ENCODE measurements around the gene DOCK10. TPM values are rescaled to one million over a fixed set of nuclear protein-coding genes. Genes with fewer than 3 reads are reported as not detected.

The DOCK10 gene
- total and polyA plus RNA-seq, 2 experiments from 2014 or later: 1.1 to 3.2 TPM

DNA sequence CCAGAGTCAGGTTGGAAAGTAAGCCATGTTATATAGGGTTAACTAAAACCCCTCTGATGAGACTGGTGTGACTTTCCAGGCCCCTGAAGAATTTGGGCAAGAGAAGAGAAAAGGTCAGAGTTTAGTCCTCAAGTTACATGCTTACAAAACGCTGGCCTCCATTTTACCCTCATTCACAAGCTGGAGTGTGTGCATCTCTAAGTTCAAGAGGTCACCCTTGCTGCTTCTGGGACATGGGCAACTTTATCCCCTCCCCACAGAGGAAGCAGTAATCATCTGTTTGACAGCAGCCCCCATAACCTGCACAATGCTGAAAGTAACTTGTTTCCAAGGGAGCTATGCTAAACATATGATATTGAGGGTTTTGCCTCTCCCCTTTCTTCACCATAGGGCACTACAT is 240.9 kb downstream of the DOCK10 start:
- 19% methylated on average over 1 of the region's 1 CpG for WGBS (ENCODE audit: low lambda C conversion rate, missing lambda C conversion rate)
- Histone ChIP-seq H3K79me2 (no peaks in the 10 kb centered on the region), H4K20me1 (ENCODE audit: insufficient read depth, poor library complexity, severe bottlenecking) (no peaks in the 10 kb centered on the region), H3K9me3 (ENCODE audit: low read depth) (no peaks in the 10 kb centered on the region), H3K4me2 (no peak overlapping the region), H3K27ac (no peak overlapping the region), H2AFZ (no peak overlapping the region), H3K4me3 (no peak overlapping the region), H3K36me3 (replicated peaks; ENCODE audit: insufficient read depth, low read depth) (no peaks in the 10 kb centered on the region), H3K27me3 (no peaks in the 10 kb centered on the region), H3K9me2 (replicated peaks; ENCODE audit: insufficient read depth) (no peaks in the 10 kb centered on the region), H3K4me1 (ENCODE audit: insufficient read depth) (no peaks in the 10 kb centered on the region)
- no peak for DNase-seq (ENCODE audit: low spot score)
- TF ChIP-seq, protein P1, sequence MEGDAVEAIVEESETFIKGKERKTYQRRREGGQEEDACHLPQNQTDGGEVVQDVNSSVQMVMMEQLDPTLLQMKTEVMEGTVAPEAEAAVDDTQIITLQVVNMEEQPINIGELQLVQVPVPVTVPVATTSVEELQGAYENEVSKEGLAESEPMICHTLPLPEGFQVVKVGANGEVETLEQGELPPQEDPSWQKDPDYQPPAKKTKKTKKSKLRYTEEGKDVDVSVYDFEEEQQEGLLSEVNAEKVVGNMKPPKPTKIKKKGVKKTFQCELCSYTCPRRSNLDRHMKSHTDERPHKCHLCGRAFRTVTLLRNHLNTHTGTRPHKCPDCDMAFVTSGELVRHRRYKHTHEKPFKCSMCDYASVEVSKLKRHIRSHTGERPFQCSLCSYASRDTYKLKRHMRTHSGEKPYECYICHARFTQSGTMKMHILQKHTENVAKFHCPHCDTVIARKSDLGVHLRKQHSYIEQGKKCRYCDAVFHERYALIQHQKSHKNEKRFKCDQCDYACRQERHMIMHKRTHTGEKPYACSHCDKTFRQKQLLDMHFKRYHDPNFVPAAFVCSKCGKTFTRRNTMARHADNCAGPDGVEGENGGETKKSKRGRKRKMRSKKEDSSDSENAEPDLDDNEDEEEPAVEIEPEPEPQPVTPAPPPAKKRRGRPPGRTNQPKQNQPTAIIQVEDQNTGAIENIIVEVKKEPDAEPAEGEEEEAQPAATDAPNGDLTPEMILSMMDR (IDR thresholded peaks at IDR 0.05; ENCODE audit: poor library complexity): no peak
- TF ChIP-seq EZH2phosphoT487 (IDR thresholded peaks at IDR 0.05; ENCODE audit: low read depth, severe bottlenecking, unreplicated experiment) (no peak), EZH2 (IDR thresholded peaks at IDR 0.05; ENCODE audit: borderline replicate concordance) (no peak)

DNA sequence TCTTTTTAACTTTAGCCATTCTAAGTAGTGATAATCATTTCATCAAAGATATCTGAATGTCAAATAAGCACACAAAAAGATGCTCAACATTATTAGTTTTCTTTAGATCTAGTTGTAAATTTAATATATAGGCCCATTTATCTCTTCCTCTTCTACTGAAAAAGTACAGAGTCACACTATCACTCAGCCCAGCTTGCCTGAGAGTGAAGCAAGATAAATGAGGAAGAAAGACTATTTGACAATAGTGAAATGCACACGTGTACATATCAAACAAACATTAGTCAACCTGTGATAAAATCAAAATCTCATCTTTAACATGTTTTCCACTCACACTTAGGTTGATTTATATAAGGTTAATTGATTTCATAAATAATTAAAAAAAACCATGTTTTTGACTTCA is 242.6 kb downstream of the DOCK10 start:
- no peaks in the 10 kb centered on the region for H4K20me1 ChIP-seq (ENCODE audit: insufficient read depth, poor library complexity, severe bottlenecking)
- no peaks in the 10 kb centered on the region for H3K36me3 ChIP-seq (replicated peaks; ENCODE audit: insufficient read depth, low read depth)
- no peak overlapping the region for H2AFZ ChIP-seq
- no peak for DNase-seq (ENCODE audit: low spot score)
- H3K9me2 ChIP-seq (replicated peaks; ENCODE audit: insufficient read depth): no peaks in the 10 kb centered on the region
- TF ChIP-seq EZH2phosphoT487 (IDR thresholded peaks at IDR 0.05; ENCODE audit: low read depth, severe bottlenecking, unreplicated experiment) (no peak), EZH2 (IDR thresholded peaks at IDR 0.05; ENCODE audit: borderline replicate concordance) (no peak)
- TF ChIP-seq, protein P1 (IDR thresholded peaks at IDR 0.05; ENCODE audit: poor library complexity): no peak
- 94% methylated on average over 1 of the region's 1 CpG for WGBS (ENCODE audit: low lambda C conversion rate, missing lambda C conversion rate)
- H3K27me3 ChIP-seq: no peaks in the 10 kb centered on the region
- no peak overlapping the region for H3K27ac ChIP-seq
- H3K4me3 ChIP-seq: no peak overlapping the region
- H3K79me2 ChIP-seq: no peaks in the 10 kb centered on the region
- H3K9me3 ChIP-seq (ENCODE audit: low read depth): no peaks in the 10 kb centered on the region
- H3K4me2 ChIP-seq: no peak overlapping the region
- no peaks in the 10 kb centered on the region for H3K4me1 ChIP-seq (ENCODE audit: insufficient read depth)

DNA sequence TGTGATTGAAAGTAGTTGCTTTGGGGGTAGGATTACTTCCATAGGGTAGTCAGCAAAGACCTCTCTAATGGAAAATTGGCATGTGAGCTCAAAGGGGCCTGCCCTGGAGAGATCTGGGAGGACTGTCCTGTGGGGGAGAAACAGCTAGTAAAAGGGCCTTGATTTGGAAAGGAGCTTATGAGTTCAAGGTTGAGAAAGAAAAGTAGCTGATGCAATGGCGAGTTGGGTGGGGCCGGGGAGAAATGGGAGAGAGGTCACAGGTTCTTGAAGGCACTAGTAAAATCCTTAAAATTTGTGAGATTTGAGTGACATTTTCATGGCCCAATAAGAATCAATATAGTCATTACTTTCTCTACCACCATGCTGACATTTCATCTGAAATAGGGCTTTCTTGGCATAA is 244.1 kb downstream of the DOCK10 start:
- WGBS (ENCODE audit: low lambda C conversion rate, missing lambda C conversion rate): 93% methylated on average over 2 of the region's 2 CpGs
- H2AFZ ChIP-seq: no peak overlapping the region
- no peak overlapping the region for H3K4me2 ChIP-seq
- H3K79me2 ChIP-seq: no peaks in the 10 kb centered on the region
- TF ChIP-seq EZH2 (IDR thresholded peaks at IDR 0.05; ENCODE audit: borderline replicate concordance) (no peak), EZH2phosphoT487 (IDR thresholded peaks at IDR 0.05; ENCODE audit: low read depth, severe bottlenecking, unreplicated experiment) (no peak)
- TF ChIP-seq, protein P1 (IDR thresholded peaks at IDR 0.05; ENCODE audit: poor library complexity): no peak
- H3K4me1 ChIP-seq (ENCODE audit: insufficient read depth): no peaks in the 10 kb centered on the region
- no peak for DNase-seq (ENCODE audit: low spot score)
- no peaks in the 10 kb centered on the region for H4K20me1 ChIP-seq (ENCODE audit: insufficient read depth, poor library complexity, severe bottlenecking)
- H3K27ac ChIP-seq: no peak overlapping the region
- H3K27me3 ChIP-seq: no peaks in the 10 kb centered on the region
- no peak overlapping the region for H3K4me3 ChIP-seq
- no peaks in the 10 kb centered on the region for H3K36me3 ChIP-seq (replicated peaks; ENCODE audit: insufficient read depth, low read depth)
- H3K9me2 ChIP-seq (replicated peaks; ENCODE audit: insufficient read depth): no peaks in the 10 kb centered on the region
- no peaks in the 10 kb centered on the region for H3K9me3 ChIP-seq (ENCODE audit: low read depth)
